C4-2B (cell line): ENCODE results near the gene ITPR2.

Source experiments
- ZFX ChIP-seq: fragments of 450-650 bp; IDR thresholded peaks from 2 replicates; pipeline ENCODE4 v1.6.1; 2017
- TF ChIP-seq, protein P1 (sequence below): fragments of 450-650 bp; conservative IDR thresholded peaks from 2 replicates; pipeline ENCODE4 v1.5.1; 2017; ENCODE audit warnings: mild to moderate bottlenecking

DNA sequence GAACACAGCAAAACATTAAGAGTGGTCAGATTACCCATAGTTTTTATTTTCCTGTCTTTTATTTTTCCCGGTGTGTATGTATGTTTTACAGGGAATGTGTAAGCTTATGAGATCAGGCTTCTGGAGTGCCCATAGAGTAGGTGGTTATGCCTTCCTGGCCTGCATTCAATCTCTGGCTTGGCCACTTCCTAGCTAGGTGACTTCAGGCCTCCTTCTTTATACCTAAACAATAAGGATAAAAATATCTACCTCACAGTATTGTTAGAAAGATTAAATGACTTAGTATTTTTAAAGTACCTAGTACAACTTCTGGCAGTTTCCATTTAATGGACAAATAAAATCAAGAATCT, 42.4 kb downstream of the ITPR2 start:
- TF ChIP-seq, protein P1, sequence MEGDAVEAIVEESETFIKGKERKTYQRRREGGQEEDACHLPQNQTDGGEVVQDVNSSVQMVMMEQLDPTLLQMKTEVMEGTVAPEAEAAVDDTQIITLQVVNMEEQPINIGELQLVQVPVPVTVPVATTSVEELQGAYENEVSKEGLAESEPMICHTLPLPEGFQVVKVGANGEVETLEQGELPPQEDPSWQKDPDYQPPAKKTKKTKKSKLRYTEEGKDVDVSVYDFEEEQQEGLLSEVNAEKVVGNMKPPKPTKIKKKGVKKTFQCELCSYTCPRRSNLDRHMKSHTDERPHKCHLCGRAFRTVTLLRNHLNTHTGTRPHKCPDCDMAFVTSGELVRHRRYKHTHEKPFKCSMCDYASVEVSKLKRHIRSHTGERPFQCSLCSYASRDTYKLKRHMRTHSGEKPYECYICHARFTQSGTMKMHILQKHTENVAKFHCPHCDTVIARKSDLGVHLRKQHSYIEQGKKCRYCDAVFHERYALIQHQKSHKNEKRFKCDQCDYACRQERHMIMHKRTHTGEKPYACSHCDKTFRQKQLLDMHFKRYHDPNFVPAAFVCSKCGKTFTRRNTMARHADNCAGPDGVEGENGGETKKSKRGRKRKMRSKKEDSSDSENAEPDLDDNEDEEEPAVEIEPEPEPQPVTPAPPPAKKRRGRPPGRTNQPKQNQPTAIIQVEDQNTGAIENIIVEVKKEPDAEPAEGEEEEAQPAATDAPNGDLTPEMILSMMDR: no peak
- no peak for TF ChIP-seq ZFX
